Suprapubic skin (tissue), 3 donors: Measurements from ENCODE around the gene GALNT2.

ENCODE experiments used
- CTCF ChIP-seq, 2 donors: fragments of 200-600 bp in 1 of 2; fragments of 450-650 bp in 1 of 2; sonication (generic) in 1 of 2; IDR thresholded peaks; one replicate each; pipeline ENCODE4 v1.5.1; 2016 to 2019; ENCODE audit warnings: antibody characterized with exemption in 2 of 2, mild to moderate bottlenecking in 1 of 2, moderate library complexity in 1 of 2
- EP300 ChIP-seq: sonication (generic); formaldehyde crosslinking; IDR thresholded peaks from one replicate; pipeline ENCODE4 v1.6.1; 2017; ENCODE audit warnings: antibody characterized with exemption
- POLR2A ChIP-seq, 2 donors: fragments of 450-650 bp; IDR thresholded peaks; one replicate each; pipeline ENCODE4 v1.6.1; 2017; ENCODE audit warnings: antibody characterized with exemption in 2 of 2, mild to moderate bottlenecking in 2 of 2, moderate library complexity in 2 of 2

- TF ChIP-seq CTCF (IDR thresholded peaks at IDR 0.05) (no peak), POLR2A (IDR thresholded peaks at IDR 0.05) (no peak), EP300 (no peak)
Observed at GRCh38 chr1:230070321-230071208, 3.5 kb downstream of the GALNT2 start.
